HG03045 (cell line): Measurements from ENCODE around the gene NELFA.
A peak's percentile ranks its signal among the peaks of the same experiment; 100 is the strongest.

Experiments
- ATAC-seq: cut with Tn5 transposase; IDR thresholded peaks from one replicate; pipeline ENCODE4 v1.9.1; 2021; ENCODE audit warnings: mild to moderate bottlenecking, moderate library complexity; ENCODE audit not compliant: unreplicated experiment

NELFA gene

GRCh38 chr4:2008921-2009650 lies at the start of gene NELFA:
Gene NELFA (minus strand): TSS chr4:2008974. CDS start chr4:2008959, 15 bp downstream.
- ATAC-seq = peak; percentile 81

DNA sequence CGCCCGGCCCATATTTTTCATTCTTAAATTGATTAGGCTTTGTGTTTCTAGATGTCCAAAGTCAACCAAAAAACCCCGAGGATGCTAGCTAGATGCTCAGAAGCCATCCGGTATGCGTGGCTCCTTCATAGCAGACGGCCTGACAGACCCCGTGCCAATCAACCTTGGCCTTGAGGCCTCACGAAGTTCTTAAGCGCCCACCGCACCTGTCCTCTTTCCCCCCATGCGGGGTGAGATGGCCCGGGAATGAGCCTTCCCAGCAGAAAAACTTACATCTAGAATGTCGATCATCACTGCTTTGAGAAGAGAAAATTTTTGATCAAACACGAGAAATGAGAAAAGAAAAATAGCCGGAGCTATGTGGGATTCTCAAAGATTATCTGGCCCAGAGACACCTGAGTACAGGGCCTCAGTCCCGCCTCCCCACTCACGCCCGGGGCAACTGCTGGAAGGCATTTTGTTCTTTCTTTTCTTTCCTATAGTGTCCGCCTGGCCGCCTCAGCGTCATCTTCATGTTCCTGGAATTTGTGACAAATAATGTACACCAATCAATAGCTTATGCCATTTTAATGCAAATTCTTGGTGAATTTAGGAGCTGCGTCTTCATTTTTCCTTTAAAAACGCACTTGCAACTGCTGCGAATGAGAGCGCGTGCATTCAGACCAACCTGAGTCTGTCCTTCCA lies 48.8 kb upstream of the NELFA start:
- no peak for ATAC-seq

- ATAC-seq = no peak
Observed at GRCh38 chr4:2054217-2054616, 45.4 kb upstream of the NELFA start.

DNA sequence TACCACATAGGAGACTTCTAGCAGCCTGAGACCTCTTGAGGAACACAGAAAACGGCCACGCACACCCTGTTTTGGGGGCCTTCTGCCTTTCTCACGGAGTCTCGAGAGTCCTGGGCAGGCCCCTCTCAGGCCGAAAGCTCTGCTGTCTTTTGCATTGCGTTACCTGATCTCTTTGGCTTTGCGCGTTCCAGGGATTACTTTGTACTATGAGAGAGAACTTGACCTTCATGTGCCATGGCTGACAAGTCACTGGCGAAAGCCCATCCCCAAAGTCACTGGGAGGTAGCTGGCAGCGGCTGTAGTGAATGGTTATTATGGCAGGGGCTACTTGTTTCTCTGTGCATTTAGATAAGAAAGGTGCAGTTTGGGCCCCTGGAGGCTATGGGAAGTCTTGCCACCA lies 42.3 kb upstream of the NELFA start:
- no peak for ATAC-seq

GRCh38 chr4:2049811-2050210 lies 41.0 kb upstream of the NELFA start:
- no peak for ATAC-seq

DNA sequence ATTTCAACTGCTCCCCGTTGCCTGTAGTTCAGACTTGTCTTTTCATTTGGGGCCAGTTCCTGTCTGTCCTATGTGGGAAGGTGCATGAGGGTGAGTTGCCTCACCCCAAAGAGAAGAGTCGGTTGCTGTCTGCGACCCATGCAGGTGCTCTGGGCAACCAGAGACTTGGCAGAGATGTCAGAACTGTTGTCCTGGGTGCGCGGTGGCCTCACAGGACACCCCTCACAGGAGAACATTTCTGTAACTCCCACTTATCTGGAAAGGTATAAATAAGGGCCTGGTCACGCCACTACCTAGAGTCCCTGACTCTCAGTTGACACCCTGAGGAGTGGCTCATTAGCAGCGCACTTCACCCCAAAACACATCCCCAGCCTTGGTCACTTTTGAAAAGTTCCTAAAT lies 40.6 kb upstream of the NELFA start:
- ATAC-seq = no peak

DNA sequence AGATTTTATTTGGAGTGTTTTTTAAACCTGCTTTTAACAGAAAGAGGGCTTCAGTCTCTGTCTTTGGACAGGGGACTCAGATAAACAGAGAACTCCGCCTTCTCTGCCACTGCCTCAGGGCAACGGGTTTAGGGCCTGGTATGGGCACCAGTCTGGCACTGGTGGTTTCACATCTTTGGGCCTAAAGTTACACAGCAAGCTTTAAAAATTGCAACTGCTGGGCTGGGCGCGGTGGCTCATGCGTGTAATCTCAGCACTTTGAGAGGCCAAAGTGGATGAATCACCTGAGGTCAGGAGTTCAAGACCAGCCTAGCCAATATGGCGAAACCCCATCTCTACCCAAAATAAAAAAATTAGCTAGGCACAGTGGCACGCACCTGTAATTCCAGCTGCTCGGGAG lies 40.1 kb upstream of the NELFA start:
- no peak for ATAC-seq

DNA sequence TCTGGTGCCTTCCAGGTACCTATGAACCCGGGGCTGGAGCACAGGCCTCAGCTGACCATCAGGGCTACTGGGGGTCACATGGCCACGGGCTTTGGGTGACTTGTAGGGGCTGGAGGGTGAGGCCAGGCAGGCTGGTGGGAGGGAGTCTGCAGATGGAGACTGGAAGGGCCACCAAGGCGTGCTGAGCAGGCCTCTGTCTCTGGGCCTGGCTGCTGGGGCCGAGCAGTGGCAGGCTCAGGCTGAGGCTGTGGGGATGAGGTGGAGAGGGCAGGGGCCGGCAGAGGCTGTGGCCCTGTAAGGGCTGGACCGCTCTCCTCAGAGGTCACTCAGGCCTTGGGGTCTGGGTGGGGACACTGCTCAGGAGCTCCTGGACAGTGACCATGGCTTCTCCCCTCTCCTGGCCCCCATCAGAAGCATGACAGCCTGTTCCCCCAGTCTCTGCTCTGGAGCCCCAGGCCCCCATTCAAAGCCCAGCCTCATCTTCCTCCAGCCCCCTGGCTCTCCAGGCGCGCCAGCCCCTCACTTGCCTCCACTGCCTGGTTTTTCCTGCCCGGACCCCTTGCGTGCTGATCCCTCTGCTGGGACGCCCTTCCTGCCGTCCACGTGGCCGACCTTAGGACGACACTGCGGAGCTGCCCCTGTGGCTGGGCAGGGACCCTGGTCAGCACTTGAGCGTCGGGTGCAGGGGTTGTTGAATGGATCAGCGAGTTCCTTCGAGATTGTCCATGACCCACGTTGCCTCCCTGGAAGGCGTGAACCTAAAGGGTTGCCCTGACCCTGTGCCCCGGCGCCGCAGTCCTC lies 39.2 kb upstream of the NELFA start:
- no peak for ATAC-seq

GRCh38 chr4:2047031-2047660 lies 38.4 kb upstream of the NELFA start:
- no peak for ATAC-seq

DNA sequence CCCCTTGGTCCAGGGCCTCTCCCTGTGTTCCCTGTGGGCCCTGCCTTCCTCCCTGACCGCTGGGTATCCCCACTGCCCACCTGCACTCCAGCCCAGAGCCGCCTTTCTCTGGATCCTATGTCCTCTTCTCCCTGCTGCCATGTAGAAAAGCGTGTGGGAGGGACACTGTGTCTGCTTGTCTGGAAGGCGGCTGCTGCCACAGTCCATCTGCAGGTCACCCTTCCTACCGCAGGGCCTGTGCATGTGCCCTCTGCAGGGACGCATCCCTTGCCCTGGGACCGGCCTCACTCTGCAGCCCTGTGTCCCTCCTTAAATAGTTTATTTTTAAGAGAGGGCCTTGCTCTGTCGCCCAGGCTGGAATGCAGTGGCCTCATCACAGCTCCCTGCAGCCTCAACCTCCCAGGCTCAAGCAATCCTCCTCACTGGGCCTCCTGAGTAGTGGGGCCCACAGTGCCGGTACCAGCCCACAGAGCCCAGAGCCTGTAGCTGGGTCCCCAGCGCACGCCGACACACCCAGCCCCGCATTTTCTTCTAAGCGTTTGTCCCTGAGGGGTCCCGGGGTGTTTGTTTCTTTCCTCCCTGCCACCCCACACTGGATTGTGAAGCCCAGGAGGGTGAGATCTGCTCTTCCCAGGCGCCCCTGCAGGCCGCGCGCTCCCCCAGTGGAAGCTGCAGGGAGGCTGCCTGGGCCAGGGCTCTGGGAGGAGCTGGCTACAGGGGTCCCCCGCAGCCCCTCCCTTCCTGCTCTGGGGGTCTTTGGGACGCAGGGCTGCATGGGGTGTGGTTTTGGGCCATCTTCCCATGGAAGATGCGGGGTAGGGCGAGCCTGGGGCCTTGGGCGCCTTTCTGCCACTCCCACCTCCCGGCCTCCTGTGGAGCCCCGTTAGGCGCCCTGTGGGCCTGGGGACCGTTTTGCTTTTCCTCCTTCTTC lies 37.5 kb upstream of the NELFA start:
- no peak for ATAC-seq

- no peak for ATAC-seq
Observed at GRCh38 chr4:2045518-2045951, 36.8 kb upstream of the NELFA start.

- no peak for ATAC-seq
Observed at GRCh38 chr4:2044542-2045517, 36.1 kb upstream of the NELFA start.

- no peak for ATAC-seq
Observed at GRCh38 chr4:2044119-2044485, 35.3 kb upstream of the NELFA start.

GRCh38 chr4:2043396-2044118 lies 34.8 kb upstream of the NELFA start:
- no peak for ATAC-seq

DNA sequence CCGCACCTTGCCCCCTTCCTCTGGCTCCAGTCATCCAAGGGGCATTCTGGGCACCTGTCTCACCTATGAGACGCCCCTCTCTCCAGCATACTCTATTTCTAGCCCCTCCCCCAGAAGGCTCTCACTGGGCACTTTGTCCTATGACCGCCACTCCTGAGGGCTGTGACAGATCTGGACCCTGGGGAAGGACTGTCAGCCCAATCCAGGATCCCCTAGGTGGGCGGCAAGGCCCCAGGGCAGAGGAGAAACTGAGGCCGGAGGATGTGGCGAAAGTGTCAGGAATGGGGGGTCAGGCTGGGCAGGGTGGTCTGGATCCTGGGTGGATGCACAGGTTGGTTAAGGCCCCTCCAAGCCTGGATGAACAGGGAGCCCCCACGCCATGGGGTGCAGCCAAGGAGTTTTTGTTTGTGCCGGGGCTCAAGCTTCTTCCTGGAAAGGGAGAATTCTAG lies 34.2 kb upstream of the NELFA start:
- ATAC-seq = no peak

DNA sequence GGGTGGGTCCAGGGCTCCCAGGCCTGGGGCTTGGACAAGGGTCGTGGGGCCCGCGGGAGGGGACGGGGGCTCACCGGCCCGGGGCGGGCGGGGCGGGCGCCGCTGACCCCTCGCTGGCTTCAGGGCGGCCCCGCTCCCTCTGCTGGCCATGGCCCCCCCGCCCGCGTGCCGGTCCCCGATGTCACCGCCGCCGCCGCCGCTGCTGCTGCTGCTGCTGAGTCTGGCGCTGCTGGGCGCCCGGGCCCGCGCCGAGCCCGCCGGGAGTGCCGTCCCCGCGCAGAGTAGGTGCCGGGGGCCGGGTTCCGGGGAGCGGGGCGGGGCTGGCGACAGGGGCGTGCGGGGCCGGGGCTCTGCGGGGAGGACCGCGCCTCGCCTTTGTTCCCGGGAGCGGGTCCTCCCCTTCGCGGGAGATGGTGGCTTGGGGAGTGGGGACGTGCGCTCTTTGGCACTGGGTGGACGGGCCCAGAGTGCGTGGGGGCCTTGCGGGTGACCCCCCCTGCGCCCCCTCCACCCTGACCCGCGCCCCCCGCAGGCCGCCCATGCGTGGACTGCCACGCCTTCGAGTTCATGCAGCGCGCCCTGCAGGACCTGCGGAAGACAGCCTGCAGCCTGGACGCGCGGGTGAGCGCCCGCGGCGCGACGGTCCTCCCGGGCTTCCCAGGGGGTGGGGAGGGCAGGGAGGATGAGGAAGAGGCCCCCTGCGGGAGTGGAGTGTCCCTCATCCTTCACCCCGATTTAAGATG lies 33.6 kb upstream of the NELFA start:
- ATAC-seq = peak; percentile 15

DNA sequence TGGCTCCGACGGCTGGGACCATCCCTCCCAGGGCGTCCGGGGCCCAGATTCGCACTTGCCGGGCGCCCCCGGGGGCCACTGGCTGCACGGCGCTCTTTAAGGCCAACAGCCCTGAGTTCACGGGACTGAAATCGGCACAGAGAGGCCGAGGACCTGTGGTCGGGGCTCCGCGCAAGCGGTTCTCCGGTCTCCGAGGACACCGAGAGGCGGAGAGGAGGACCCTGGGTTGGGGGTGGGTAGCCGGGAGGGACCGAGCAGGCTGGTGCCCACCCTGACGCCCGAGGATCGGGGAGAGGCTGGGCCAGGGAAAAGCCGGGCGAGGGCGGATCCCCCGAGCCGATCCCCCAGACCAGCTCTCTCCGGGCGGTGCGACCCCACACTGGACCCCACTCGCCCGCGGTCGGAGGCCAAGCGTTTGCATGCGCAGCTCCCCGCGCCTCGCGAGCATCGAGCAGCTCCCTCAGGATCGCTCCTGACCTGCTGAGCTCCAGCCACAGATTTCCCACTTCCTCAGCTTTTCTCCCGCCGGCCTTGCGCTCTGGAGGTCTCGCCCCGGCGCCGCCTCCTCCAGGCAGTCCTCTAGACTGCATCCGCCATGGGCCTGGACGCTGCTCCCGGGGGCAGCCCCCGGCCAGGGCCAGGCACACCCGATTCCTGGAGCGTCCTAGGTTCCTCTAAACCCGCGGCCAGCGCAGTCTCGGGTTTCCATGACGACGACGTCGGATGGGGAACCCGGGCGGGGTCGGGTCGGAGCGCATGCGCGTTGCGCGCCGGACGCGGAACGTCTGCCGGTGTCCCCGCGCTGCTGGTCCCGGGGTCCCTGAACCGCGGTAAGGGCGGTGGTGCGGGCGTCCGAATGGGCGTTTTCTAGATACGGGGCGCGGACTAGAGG lies 32.7 kb upstream of the NELFA start:
- peak; percentile 53 for ATAC-seq
